K562 (cell line): ENCODE data around the gene KBTBD13.

ENCODE experiments used
- ARID2 ChIP-seq: fragments of 450-650 bp; IDR thresholded peaks from 2 replicates; pipeline ENCODE4 v1.6.1; 2017; ENCODE audit warnings: antibody characterized with exemption, mild to moderate bottlenecking
- CTCF ChIP-seq, 3 experiments: IDR thresholded peaks in 2 of 3; conservative IDR thresholded peaks in 1 of 3; 2 replicates each; pipeline ENCODE4 v1.5.1; 2011 to 2012; ENCODE audit warnings: low read length in 3 of 3, mild to moderate bottlenecking in 3 of 3, control low read depth in 2 of 3, improper control_type of control experiment in 1 of 3, inconsistent platforms in 1 of 3, low read depth in 1 of 3, mixed read lengths in 1 of 3, moderate library complexity in 1 of 3; ENCODE audit not compliant: insufficient read depth in 2 of 3
- EZH2 ChIP-seq: IDR thresholded peaks from 2 replicates; pipeline ENCODE4 v1.6.1; 2012; ENCODE audit warnings: low read depth, mild to moderate bottlenecking, inconsistent platforms, low read length, borderline replicate concordance

GRCh38 chr15:65049418-65049840 is 27.1 kb upstream of the KBTBD13 start:
- TF ChIP-seq ARID2 (no peak), CTCF (IDR thresholded peaks at IDR 0.05 in 2 of 3, conservative IDR thresholded peaks at IDR 0.05 in 1 of 3; ENCODE audit: insufficient read depth in 2 of 3, low read depth in 1 of 3, low read length in 3 of 3) (no peak), EZH2 (no peak)
